HG02610 (cell line): ENCODE data around the gene TICAM1.

Experiments
- ATAC-seq: cut with Tn5 transposase; IDR thresholded peaks from one replicate; pipeline ENCODE4 v1.9.1; 2021; ENCODE audit warnings: mild to moderate bottlenecking, moderate library complexity; ENCODE audit not compliant: unreplicated experiment

TICAM1 gene

DNA sequence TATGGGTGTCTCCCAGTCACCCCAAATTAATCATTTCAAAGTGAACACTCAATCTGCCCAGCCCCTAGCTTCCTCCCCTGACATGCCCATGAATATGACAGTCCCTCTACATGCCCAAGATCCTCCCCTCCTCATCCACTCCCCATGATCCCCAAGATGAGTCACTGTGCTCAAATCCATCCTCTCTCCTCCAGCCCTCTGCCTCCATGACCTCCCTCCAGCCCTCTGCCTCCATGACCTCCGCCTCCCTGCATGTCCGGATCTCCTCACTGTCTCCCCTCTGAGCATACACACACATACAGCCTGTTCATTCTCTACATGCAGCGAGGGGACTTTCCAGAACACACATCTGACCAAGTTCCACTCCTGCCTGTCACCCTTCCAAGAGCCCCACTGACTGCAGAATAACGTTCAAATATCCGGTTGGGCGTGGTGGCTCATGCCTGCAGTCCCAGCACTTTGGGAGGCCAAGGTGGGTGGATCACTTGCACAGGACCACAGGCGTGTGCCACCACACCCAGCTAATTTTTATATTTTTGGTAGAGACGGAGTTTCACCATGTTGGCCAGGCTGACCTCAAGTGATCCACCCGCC lies 58.4 kb downstream of the TICAM1 start:
- ATAC-seq, result no peak

DNA sequence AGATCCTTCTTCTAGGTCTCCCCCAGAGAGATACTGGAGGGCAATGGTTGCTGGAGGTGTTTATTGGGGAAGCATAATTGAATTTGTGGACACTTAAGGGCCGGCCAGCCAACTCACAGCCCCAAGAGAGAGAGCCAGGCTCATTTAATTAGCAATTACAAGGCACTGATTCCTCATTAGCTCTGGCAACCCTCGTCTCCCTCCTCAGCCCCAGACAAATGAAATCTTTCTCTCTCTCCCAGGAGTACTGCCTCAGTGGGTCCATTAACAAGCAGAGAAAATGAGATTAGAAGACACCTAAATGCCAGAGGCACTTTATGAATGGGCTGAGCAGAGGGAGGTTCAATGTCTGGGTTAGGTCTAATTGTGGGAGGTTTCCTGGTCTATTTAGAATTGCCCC lies 58.9 kb downstream of the TICAM1 start:
- ATAC-seq, result no peak

DNA sequence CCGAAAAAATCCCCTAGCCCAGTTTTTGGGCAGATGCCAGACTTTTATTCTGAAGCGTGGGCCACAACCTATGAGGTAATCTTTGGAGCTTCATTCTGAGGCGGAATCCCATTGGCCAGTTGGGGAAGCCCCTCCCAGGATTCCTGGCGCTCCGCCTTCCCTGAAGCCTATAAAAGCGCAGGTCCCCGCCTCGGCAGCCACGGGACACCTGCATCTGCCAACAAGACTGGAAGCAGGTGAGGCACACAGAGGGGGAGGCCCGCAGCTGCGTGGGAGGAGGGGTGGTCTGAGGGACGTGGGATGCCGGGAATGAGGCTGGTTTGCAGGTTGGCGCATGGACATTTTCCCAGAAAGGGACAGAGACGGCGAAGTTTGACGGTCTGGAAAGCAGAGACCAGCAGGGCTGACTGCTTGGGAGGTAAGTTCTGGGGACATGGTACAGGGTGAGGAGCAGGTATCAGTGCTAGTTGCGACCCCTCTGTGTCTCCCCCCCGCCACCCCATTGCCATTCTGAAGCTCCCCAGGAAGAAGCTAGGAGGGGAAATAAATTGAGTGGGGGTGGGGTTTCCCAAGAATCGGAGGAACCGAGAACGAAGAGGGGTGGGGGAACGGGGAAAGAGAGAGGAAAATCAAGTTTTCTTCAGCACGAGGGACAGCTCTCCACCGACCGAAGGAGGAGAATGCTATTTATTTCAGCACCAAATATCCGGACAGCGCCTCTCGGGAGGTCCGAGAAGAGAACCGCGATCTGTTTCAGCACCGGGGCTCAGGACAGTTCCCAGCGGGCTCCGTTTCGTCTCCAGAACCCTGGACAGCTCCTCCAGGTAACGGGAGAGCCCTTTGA lies 62.4 kb downstream of the TICAM1 start:
- ATAC-seq, result no peak
